B cell (primary cell): Measurements from ENCODE around the gene ARHGEF3. TPM values are rescaled to one million over a fixed set of nuclear protein-coding genes. Genes with fewer than 3 reads are reported as not detected.

Experiments used
- ATAC-seq: fragments of 200-7000 bp; cut with Tn5 transposase; one replicate; pipeline ENCODE4 v1.10.0; 2021; ENCODE audit warnings: low read depth, mild to moderate bottlenecking, moderate number of reproducible peaks, moderate library complexity
- CTCF ChIA-PET: fragments of 350-600 bp; sonication (Branson Sonifier 250); formaldehyde crosslinking; loops from one replicate; lab custom pipeline; 2021; ENCODE audit warnings: antibody characterized with exemption, inconsistent platforms; lab: Charles Lee
- POLR2A ChIA-PET: fragments of 350-600 bp; sonication (Branson Sonifier 250); formaldehyde crosslinking; loops from one replicate; lab custom pipeline; 2021; ENCODE audit warnings: antibody characterized with exemption; lab: Charles Lee
- DNase-seq: peaks from one replicate; pipeline ENCODE4 v3.0.0; 2013
- H2AFZ ChIP-seq: 2 replicates; pipeline ENCODE4 v1.6.1; 2012; ENCODE audit warnings: mild to moderate bottlenecking, low read depth, low read length; ENCODE audit not compliant: insufficient read depth, poor library complexity, severe bottlenecking
- H3K27ac ChIP-seq, 2 donors: 1 replicate in 1 of 2; 2 replicates in 1 of 2; pipeline ENCODE4 v1.5.1; 2012 to 2013; ENCODE audit warnings: low read length in 2 of 2, mild to moderate bottlenecking in 2 of 2, moderate library complexity in 1 of 2
- H3K27me3 ChIP-seq, 4 experiments: fragments of 200-600 bp in 1 of 4; sonication (generic) in 1 of 4; replicated peaks in 1 of 4; 1 replicate in 2 of 4; 2 replicates in 2 of 4; pipeline versions ENCODE4 v1.6.1 to v1.7.0; 2013 to 2016; ENCODE audit warnings: low read length in 3 of 4, mild to moderate bottlenecking in 2 of 4, mixed read lengths in 1 of 4, moderate library complexity in 1 of 4; ENCODE audit not compliant: insufficient read depth in 4 of 4, control insufficient read depth in 3 of 4; ENCODE audit errors: control extremely low read depth in 1 of 4
- H3K36me3 ChIP-seq, 2 experiments: replicated peaks in 1 of 2; 1 replicate in 1 of 2; 2 replicates in 1 of 2; pipeline versions ENCODE4 v1.6.1 to v1.7.1; 2013; ENCODE audit warnings: low read length in 1 of 2; ENCODE audit not compliant: insufficient read depth in 2 of 2, control insufficient read depth in 1 of 2; ENCODE audit errors: control extremely low read depth in 1 of 2, extremely low read depth in 1 of 2
- H3K4me1 ChIP-seq, 2 donors: fragments of 200-600 bp in 1 of 2; sonication (generic) in 1 of 2; 1 replicate in 1 of 2; 2 replicates in 1 of 2; pipeline versions ENCODE4 v1.5.1 to v1.6.1; 2013 to 2017; ENCODE audit warnings: low read length in 2 of 2; ENCODE audit not compliant: control insufficient read depth in 2 of 2, insufficient read depth in 2 of 2
- H3K4me2 ChIP-seq: replicated peaks from 2 replicates; pipeline ENCODE3; 2012; ENCODE audit warnings: mild to moderate bottlenecking, low read depth, low read length; ENCODE audit not compliant: poor library complexity, severe bottlenecking
- H3K4me3 ChIP-seq, 5 experiments: fragments of 200-600 bp in 1 of 5; sonication (generic) in 1 of 5; 1 replicate in 3 of 5; 2 replicates in 2 of 5; pipeline versions ENCODE4 v1.5.1 to v1.7.0; 2011 to 2016; ENCODE audit warnings: low read length in 4 of 5, mild to moderate bottlenecking in 4 of 5, low read depth in 2 of 5, control low read depth in 1 of 5, moderate library complexity in 1 of 5; ENCODE audit not compliant: insufficient read depth in 1 of 5; ENCODE audit errors: control extremely low read depth in 1 of 5, extremely low read depth in 1 of 5
- H3K79me2 ChIP-seq: fragments of 200-600 bp; sonication (generic); one replicate; pipeline ENCODE4 v1.6.0; 2016; ENCODE audit warnings: low read length; ENCODE audit not compliant: control insufficient read depth, insufficient read depth
- H3K9ac ChIP-seq: fragments of 200-600 bp; sonication (generic); 2 replicates; pipeline ENCODE4 v1.6.1; 2017; ENCODE audit warnings: mild to moderate bottlenecking, low read length, moderate library complexity
- H3K9me3 ChIP-seq, 3 donors: one replicate each; pipeline versions ENCODE4 v1.6.1 to v1.7.1; 2013; ENCODE audit warnings: low read length in 2 of 3; ENCODE audit not compliant: control insufficient read depth in 2 of 3, insufficient read depth in 1 of 3; ENCODE audit errors: control extremely low read depth in 1 of 3
- H4K20me1 ChIP-seq: 2 replicates; pipeline ENCODE4 v1.6.0; 2012; ENCODE audit warnings: mild to moderate bottlenecking, low read length; ENCODE audit not compliant: insufficient read depth, control insufficient read depth, poor library complexity, severe bottlenecking
- H3K27ac Mint-ChIP-seq: one replicate; pipeline ENCODE4 v1.8.0; 2021; ENCODE audit warnings: mixed read lengths
- H3K27me3 Mint-ChIP-seq: one replicate; pipeline ENCODE4 v1.8.0; 2021; ENCODE audit warnings: mixed read lengths
- H3K4me1 Mint-ChIP-seq: one replicate; pipeline ENCODE4 v1.8.0; 2021; ENCODE audit warnings: mixed read lengths
- H3K4me3 Mint-ChIP-seq: one replicate; pipeline ENCODE4 v1.8.0; 2021; ENCODE audit warnings: mixed read lengths
- H3K9me3 Mint-ChIP-seq: one replicate; pipeline ENCODE4 v1.8.0; 2022; ENCODE audit warnings: mixed read lengths; ENCODE audit not compliant: insufficient read depth
- EZH2 ChIP-seq: IDR thresholded peaks from 2 replicates; pipeline ENCODE4 v1.6.1; 2012; ENCODE audit warnings: borderline replicate concordance, low read depth, mild to moderate bottlenecking, moderate library complexity, low read length; ENCODE audit not compliant: insufficient read depth, poor library complexity, severe bottlenecking
- WGBS: methylation state at CpG from one replicate; pipeline ENCODE4 v1.1.5; 2013; ENCODE audit warnings: missing lambda C conversion rate; ENCODE audit not compliant: insufficient coverage; 5-methylcytosine and 5-hydroxymethylcytosine counted together
- intact Hi-C: fragments of 100-400 bp; cut with micrococcal nuclease; formaldehyde crosslinking; loops from one replicate; pipeline ENCODE4 v1.10.0; 2022
- polyA plus RNA-seq: library from polyadenylated mRNA; depleted of rRNA; stranded (reverse); fragments of >200 nt; gene quantifications from 2 replicates; pipeline ENCODE4 v1.2.3, GENCODE V29; 2012
- total RNA-seq, 2 donors: library from RNA; stranded (reverse); fragments of 120-200 nt in 1 of 2; gene quantifications; 1 replicate in 1 of 2; 2 replicates in 1 of 2; pipeline versions ENCODE4 v1.2.3 to v1.2.4, GENCODE V29; 2013 to 2022
- TF ChIP-seq, protein P1 (sequence below): fragments of 200-600 bp; IDR thresholded peaks from one replicate; pipeline ENCODE4 v1.8.0; 2022; ENCODE audit warnings: antibody characterized with exemption, mild to moderate bottlenecking

The ARHGEF3 gene
- total and polyA plus RNA-seq, 2 donors (not counting 1 experiment from before 2014, with no cell fraction given): 30.8 to 33.5 TPM

DNA sequence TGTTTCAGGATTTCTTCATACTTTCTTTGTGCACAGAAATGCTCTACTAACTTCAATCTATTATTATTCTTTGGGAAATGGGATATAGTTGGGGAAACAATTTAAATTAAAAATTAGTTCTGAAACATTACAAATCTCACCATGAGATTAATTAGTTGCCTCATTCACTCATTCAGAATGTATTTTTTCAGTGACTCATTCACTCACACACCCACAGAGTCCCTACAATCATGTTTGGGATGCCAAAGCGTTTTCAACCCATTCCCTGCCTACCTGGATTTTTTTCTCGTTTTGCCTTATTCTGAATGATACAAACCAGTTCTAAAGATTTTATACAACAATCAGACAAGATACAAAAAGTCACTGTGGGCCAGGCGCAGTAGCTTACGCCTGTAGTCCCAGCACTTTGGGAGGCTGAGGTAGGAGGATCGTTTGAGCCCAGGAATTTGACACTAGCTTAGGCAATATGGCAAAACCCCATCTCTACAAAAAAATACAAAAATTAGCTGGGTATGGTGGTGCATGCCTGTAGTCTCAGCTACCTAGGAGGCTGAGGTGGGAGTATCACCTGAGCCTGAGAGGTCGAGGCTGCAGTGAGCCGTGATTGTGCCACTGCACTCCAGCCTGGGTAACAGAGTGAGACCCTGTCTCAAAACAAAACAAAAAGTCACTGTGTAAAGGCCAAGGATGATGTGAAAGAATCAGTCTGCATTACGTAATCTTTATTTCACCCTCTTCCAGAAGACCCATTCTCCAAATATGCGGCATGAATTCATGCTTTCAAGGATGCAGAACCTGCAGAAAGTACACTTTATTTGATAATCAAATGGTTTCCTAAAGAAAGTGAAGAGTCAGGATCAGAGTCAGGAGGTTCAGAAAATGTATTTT, 34.8 kb upstream of the ARHGEF3 start:
- Histone ChIP-seq H2AFZ (no peak overlapping the region), H3K27ac (no peak overlapping the region), H3K9ac (no peak overlapping the region), H3K4me1 (peaks cover 0 to 3% of the 10 kb centered on the region in 2 donors), H3K27me3 (no peaks in the 10 kb centered on the region), H3K36me3 (no peaks in the 10 kb centered on the region), H4K20me1 (no peaks in the 10 kb centered on the region), H3K79me2 (no peaks in the 10 kb centered on the region), H3K4me3 (no peak overlapping the region), H3K9me3 (no peaks in the 10 kb centered on the region), H3K4me2 (no peak overlapping the region)
- no peak overlapping the region for H3K27ac Mint-ChIP-seq
- intact Hi-C loops: no loop called here
- DNase-seq (no peak), ATAC-seq (no peak)
- H3K27me3 Mint-ChIP-seq: no peaks in the 10 kb centered on the region
- H3K9me3 Mint-ChIP-seq: no peaks in the 10 kb centered on the region
- H3K4me1 Mint-ChIP-seq: peaks cover 8% of the 10 kb centered on the region
- no peak overlapping the region for H3K4me3 Mint-ChIP-seq
- CTCF ChIA-PET: interaction anchor here (1.4 kb wide), 1 partner anchor 159 kb away, joined by 3 read pairs; no protein-coding TSS in a partner anchor
- WGBS: 90% methylated on average over 2 of the region's 9 CpGs
- TF ChIP-seq EZH2: no peak
- TF ChIP-seq, protein P1, sequence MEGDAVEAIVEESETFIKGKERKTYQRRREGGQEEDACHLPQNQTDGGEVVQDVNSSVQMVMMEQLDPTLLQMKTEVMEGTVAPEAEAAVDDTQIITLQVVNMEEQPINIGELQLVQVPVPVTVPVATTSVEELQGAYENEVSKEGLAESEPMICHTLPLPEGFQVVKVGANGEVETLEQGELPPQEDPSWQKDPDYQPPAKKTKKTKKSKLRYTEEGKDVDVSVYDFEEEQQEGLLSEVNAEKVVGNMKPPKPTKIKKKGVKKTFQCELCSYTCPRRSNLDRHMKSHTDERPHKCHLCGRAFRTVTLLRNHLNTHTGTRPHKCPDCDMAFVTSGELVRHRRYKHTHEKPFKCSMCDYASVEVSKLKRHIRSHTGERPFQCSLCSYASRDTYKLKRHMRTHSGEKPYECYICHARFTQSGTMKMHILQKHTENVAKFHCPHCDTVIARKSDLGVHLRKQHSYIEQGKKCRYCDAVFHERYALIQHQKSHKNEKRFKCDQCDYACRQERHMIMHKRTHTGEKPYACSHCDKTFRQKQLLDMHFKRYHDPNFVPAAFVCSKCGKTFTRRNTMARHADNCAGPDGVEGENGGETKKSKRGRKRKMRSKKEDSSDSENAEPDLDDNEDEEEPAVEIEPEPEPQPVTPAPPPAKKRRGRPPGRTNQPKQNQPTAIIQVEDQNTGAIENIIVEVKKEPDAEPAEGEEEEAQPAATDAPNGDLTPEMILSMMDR: no peak
- POLR2A ChIA-PET: no interaction called here

GRCh38 chr3:56835650-56836227, 34.0 kb upstream of the ARHGEF3 start:
- H3K27me3 ChIP-seq: no peaks in the 10 kb centered on the region
- no peak overlapping the region for H3K4me2 ChIP-seq
- no peak overlapping the region for H3K27ac Mint-ChIP-seq
- intact Hi-C loops: no loop called here
- DNase-seq: no peak
- H3K9ac ChIP-seq: no peak overlapping the region
- no peak overlapping the region for H3K27ac ChIP-seq
- no peaks in the 10 kb centered on the region for H3K79me2 ChIP-seq
- H2AFZ ChIP-seq: no peak overlapping the region
- no peak overlapping the region for H3K4me3 ChIP-seq
- no peaks in the 10 kb centered on the region for H3K9me3 Mint-ChIP-seq
- ChIA-PET CTCF (no interaction called here), POLR2A (interaction anchor here (0.5 kb wide), 1 partner anchor 154 kb away, joined by 3 read pairs; no protein-coding TSS in a partner anchor)
- peaks cover 0 to 3% of the 10 kb centered on the region in 2 donors for H3K4me1 ChIP-seq
- no peak overlapping the region for H3K4me3 Mint-ChIP-seq
- no peaks in the 10 kb centered on the region for H4K20me1 ChIP-seq
- WGBS: 100% methylated on average over 3 of the region's 6 CpGs
- ATAC-seq: no peak
- TF ChIP-seq, protein P1: no peak
- TF ChIP-seq EZH2: no peak
- peaks cover 8% of the 10 kb centered on the region for H3K4me1 Mint-ChIP-seq
- H3K36me3 ChIP-seq: no peaks in the 10 kb centered on the region
- H3K9me3 ChIP-seq: no peaks in the 10 kb centered on the region
- no peaks in the 10 kb centered on the region for H3K27me3 Mint-ChIP-seq
